ENCODE data around the gene TRAPPC4. TPM values are rescaled to one million over a fixed set of nuclear protein-coding genes. Genes with fewer than 3 reads are reported as not detected.

Gene TRAPPC4
- polyA plus RNA-seq, 3 donors, result 24.1 to 48.4 (median 46.6) TPM

GRCh38 chr11:119006656-119007055, 11.9 kb upstream of the TRAPPC4 start:
- WGBS, 3 donors, result 84 to 91% (median 89%) methylated on average over 4 of the region's 4 CpGs
- no peak overlapping the region for H3K27ac ChIP-seq (ENCODE audit: low read depth, low read length)

- WGBS, 3 donors, result 80 to 94% (median 88%) methylated on average over 6 of the region's 6 CpGs
- no peak overlapping the region for H3K27ac ChIP-seq (ENCODE audit: low read depth, low read length)
These were observed 7.0 kb upstream of the TRAPPC4 start for GRCh38 chr11:119011476-119012053.

- 84 to 89% (median 84%) methylated on average over 3 of the region's 3 CpGs for WGBS, 3 donors
- H3K27ac ChIP-seq (ENCODE audit: low read depth, low read length), result no peak overlapping the region
These were observed 5.9 kb upstream of the TRAPPC4 start for GRCh38 chr11:119012629-119013170.

GRCh38 chr11:119014209-119014924, 4.2 kb upstream of the TRAPPC4 start:
- no peak overlapping the region for H3K27ac ChIP-seq (ENCODE audit: low read depth, low read length)
- 94 to 96% (median 94%) methylated on average over 17 of the region's 17 CpGs for WGBS, 3 donors

- H3K27ac ChIP-seq (ENCODE audit: low read depth, low read length), result no peak overlapping the region
- WGBS, 3 donors, result 43 to 71% (median 69%) methylated on average over 8 of the region's 8 CpGs
These were observed 3.4 kb upstream of the TRAPPC4 start for GRCh38 chr11:119015054-119015611.

- no peak overlapping the region for H3K27ac ChIP-seq (ENCODE audit: low read depth, low read length)
- 65 to 79% (median 75%) methylated on average over 14 of the region's 14 CpGs for WGBS, 3 donors
These were observed 2.2 kb upstream of the TRAPPC4 start for GRCh38 chr11:119016216-119017009.

- WGBS, 3 donors, result 1 to 3% (median 2%) methylated on average over 10 of the region's 10 CpGs
- peak overlapping the region; percentile 44 for H3K27ac ChIP-seq (ENCODE audit: low read depth, low read length)
These were observed 1.2 kb upstream of the TRAPPC4 start for GRCh38 chr11:119017377-119017776.

GRCh38 chr11:119019996-119020395, 1.4 kb downstream of the TRAPPC4 start:
- H3K27ac ChIP-seq (ENCODE audit: low read depth, low read length), result no peak overlapping the region
- WGBS, 3 donors, result 30 to 46% (median 43%) methylated on average over 2 of the region's 2 CpGs

- H3K27ac ChIP-seq (ENCODE audit: low read depth, low read length), result no peak overlapping the region
- 75 to 90% (median 86%) methylated on average over 5 of the region's 5 CpGs for WGBS, 3 donors
These were observed 3.1 kb downstream of the TRAPPC4 start for GRCh38 chr11:119021631-119022030.

- no peak overlapping the region for H3K27ac ChIP-seq (ENCODE audit: low read depth, low read length)
These were observed 5.2 kb downstream of the TRAPPC4 start for GRCh38 chr11:119023741-119024140.

- WGBS, 3 donors, result 64 to 79% (median 66%) methylated on average over 15 of the region's 15 CpGs
- no peak overlapping the region for H3K27ac ChIP-seq (ENCODE audit: low read depth, low read length)
These were observed 6.0 kb downstream of the TRAPPC4 start for GRCh38 chr11:119024430-119025098.

GRCh38 chr11:119025099-119025473, 6.5 kb downstream of the TRAPPC4 start:
- 62 to 73% (median 72%) methylated on average over 5 of the region's 5 CpGs for WGBS, 3 donors
- H3K27ac ChIP-seq (ENCODE audit: low read depth, low read length), result no peak overlapping the region

- no peak overlapping the region for H3K27ac ChIP-seq (ENCODE audit: low read depth, low read length)
- WGBS, 3 donors, result 85 to 93% (median 91%) methylated on average over 5 of the region's 5 CpGs
These were observed 7.0 kb downstream of the TRAPPC4 start for GRCh38 chr11:119025541-119025940.

GRCh38 chr11:119025978-119026766, 7.6 kb downstream of the TRAPPC4 start:
- 86 to 88% (median 87%) methylated on average over 16 of the region's 16 CpGs for WGBS, 3 donors
- H3K27ac ChIP-seq (ENCODE audit: low read depth, low read length), result no peak overlapping the region

GRCh38 chr11:119026970-119027369, 8.4 kb downstream of the TRAPPC4 start:
- H3K27ac ChIP-seq (ENCODE audit: low read depth, low read length), result no peak overlapping the region
- WGBS, 3 donors, result 61 to 100% (median 94%) methylated on average over 2 of the region's 2 CpGs

- H3K27ac ChIP-seq (ENCODE audit: low read depth, low read length), result no peak overlapping the region
- 93 to 96% (median 95%) methylated on average over 9 of the region's 9 CpGs for WGBS, 3 donors
These were observed 9.2 kb downstream of the TRAPPC4 start for GRCh38 chr11:119027561-119028345.

All from adipose tissue (tissue), 3 donors.